Dermis microvascular lymphatic vessel endothelial cell (primary cell): ENCODE measurements around the gene SDR42E2. TPM values are rescaled to one million over a fixed set of nuclear protein-coding genes. Genes with fewer than 3 reads are reported as not detected.
A peak's percentile ranks its signal among the peaks of the same experiment; 100 is the strongest.
"Not testable (repeated sequence)": the region's sequence is repeated elsewhere in the genome, so short reads cannot be mapped to it uniquely, and the experiment has no call there.

ENCODE experiments used
- DNase-seq, 2 donors: peaks; one replicate each; pipeline versions ENCODE4 v3.0.0 to v3.0.0-alpha.2; 2010; ENCODE audit warnings: low read depth in 2 of 2
- total RNA-seq: library from RNA; depleted of rRNA; stranded (reverse); fragments of >200 nt; gene quantifications from 2 replicates; pipeline ENCODE4 v1.2.1, GENCODE V29; 2014

SDR42E2 gene
- total RNA-seq, 1 donor from 2014 or later: 0.13 TPM

GRCh38 chr16:22213236-22213635 lies 50.9 kb downstream of the SDR42E2 start:
- DNase-seq: no peak

- no peak for DNase-seq
Measured at GRCh38 chr16:22213801-22214200, 51.5 kb downstream of the SDR42E2 start.

GRCh38 chr16:22214402-22214801 lies 52.1 kb downstream of the SDR42E2 start:
- DNase-seq: no peak

GRCh38 chr16:22214889-22215288 lies 52.6 kb downstream of the SDR42E2 start:
- no peak for DNase-seq

GRCh38 chr16:22216191-22216831 lies 54.0 kb downstream of the SDR42E2 start:
- DNase-seq: no peak

GRCh38 chr16:22216832-22217225 lies 54.5 kb downstream of the SDR42E2 start:
- DNase-seq: not testable (repeated sequence)

GRCh38 chr16:22217890-22218730 lies 55.8 kb downstream of the SDR42E2 start:
- DNase-seq: no peak

- no peak for DNase-seq
Measured at GRCh38 chr16:22219389-22220068, 57.2 kb downstream of the SDR42E2 start.

GRCh38 chr16:22220069-22220440 lies 57.7 kb downstream of the SDR42E2 start:
- DNase-seq: no peak

GRCh38 chr16:22220714-22221113 lies 58.4 kb downstream of the SDR42E2 start:
- no peak for DNase-seq

GRCh38 chr16:22222006-22222405 lies 59.7 kb downstream of the SDR42E2 start:
- DNase-seq: no peak

GRCh38 chr16:22222998-22223397 lies 60.7 kb downstream of the SDR42E2 start:
- no peak for DNase-seq

GRCh38 chr16:22225060-22225459 lies 62.8 kb downstream of the SDR42E2 start:
- no peak for DNase-seq

GRCh38 chr16:22229889-22230288 lies 67.6 kb downstream of the SDR42E2 start:
- no peak for DNase-seq

GRCh38 chr16:22232277-22233036 lies 70.2 kb downstream of the SDR42E2 start:
- DNase-seq: peak in 1 of 2 donors; percentile 72

GRCh38 chr16:22233037-22233372 lies 70.7 kb downstream of the SDR42E2 start:
- DNase-seq: no peak

GRCh38 chr16:22235839-22236745 lies 73.8 kb downstream of the SDR42E2 start:
- peak; percentile 10 to 36 for DNase-seq

GRCh38 chr16:22239131-22239805 lies 77.0 kb downstream of the SDR42E2 start:
- no peak for DNase-seq

- no peak for DNase-seq
Measured at GRCh38 chr16:22240023-22240710, 77.9 kb downstream of the SDR42E2 start.
